Adrenal gland (tissue), 5 donors: ENCODE data around the gene SELENOW.

ENCODE experiments used
- CTCF ChIP-seq, 6 experiments: fragments of 450-650 bp in 4 of 6; fragments of 200-600 bp in 2 of 6; sonication (generic) in 1 of 6; IDR thresholded peaks; 1 replicate in 5 of 6; 2 replicates in 1 of 6; pipeline versions ENCODE4 v1.5.1 to v1.8.0; 2016 to 2021; ENCODE audit warnings: antibody characterized with exemption in 6 of 6, mild to moderate bottlenecking in 2 of 6, moderate library complexity in 1 of 6
- POLR2A ChIP-seq, 2 donors: fragments of 450-650 bp; IDR thresholded peaks; one replicate each; pipeline ENCODE4 v1.6.1; 2017; ENCODE audit warnings: antibody characterized with exemption in 2 of 2, mild to moderate bottlenecking in 2 of 2, moderate library complexity in 1 of 2
- donor health status: DM: no; HTN: no; CAD: no.

- TF ChIP-seq CTCF (IDR thresholded peaks at IDR 0.05) (no peak), POLR2A (IDR thresholded peaks at IDR 0.05) (no peak)
These were observed 19.7 kb downstream of the SELENOW start for GRCh38 chr19:47797996-47798903.
